K562 (cell line): Measurements from ENCODE around the gene NAGS. TPM values are rescaled to one million over a fixed set of nuclear protein-coding genes. Genes with fewer than 3 reads are reported as not detected.

ENCODE experiments used
- ASH1L ChIP-seq: fragments of 450-650 bp; IDR thresholded peaks from 2 replicates; pipeline ENCODE4 v1.6.1; 2018; ENCODE audit warnings: borderline replicate concordance, mild to moderate bottlenecking, low read depth; ENCODE audit not compliant: partially characterized antibody
- BHLHE40 ChIP-seq: IDR thresholded peaks from 2 replicates; pipeline ENCODE4 v1.6.1; 2011; ENCODE audit warnings: low read length, improper control_type of control experiment
- CBX5 ChIP-seq: IDR thresholded peaks from 2 replicates; pipeline ENCODE4 v1.6.1; 2014; ENCODE audit warnings: low read depth, borderline replicate concordance
- FOXA1 ChIP-seq: fragments of 450-650 bp; IDR thresholded peaks from 2 replicates; pipeline ENCODE4 v1.6.1; 2016; ENCODE audit warnings: mild to moderate bottlenecking, borderline replicate concordance
- HNRNPH1 ChIP-seq: fragments of 200-400 bp; formaldehyde crosslinking; optimal IDR thresholded peaks from 2 replicates; pipeline ENCODE3; 2017; ENCODE audit warnings: low read depth, mild to moderate bottlenecking, low read length, moderate library complexity
- MAZ ChIP-seq, 2 experiments: fragments of 450-650 bp in 1 of 2; sonication (generic) in 1 of 2; formaldehyde crosslinking; IDR thresholded peaks in 1 of 2; conservative IDR thresholded peaks in 1 of 2; 2 replicates each; pipeline versions ENCODE4 v1.4.0 to v1.5.0; 2020; ENCODE audit warnings: mild to moderate bottlenecking in 1 of 2, missing genetic modification reagents in 1 of 2
- NCOR1 ChIP-seq: fragments of 450-650 bp; IDR thresholded peaks from 2 replicates; pipeline ENCODE4 v1.6.1; 2016; ENCODE audit warnings: mild to moderate bottlenecking, moderate library complexity
- NEUROD1 ChIP-seq: fragments of 150-350 bp; IDR thresholded peaks from 2 replicates; pipeline ENCODE4 v1.6.1; 2014; ENCODE audit warnings: borderline replicate concordance, low read length, low read depth; ENCODE audit not compliant: partially characterized antibody
- NRF1 ChIP-seq, 2 experiments: fragments of 450-650 bp; IDR thresholded peaks in 1 of 2; conservative IDR thresholded peaks in 1 of 2; 2 replicates each; pipeline ENCODE4 v1.6.1; 2014; ENCODE audit warnings: mild to moderate bottlenecking in 2 of 2
- POLR2H ChIP-seq: IDR thresholded peaks from 2 replicates; pipeline ENCODE4 v1.6.1; 2016; ENCODE audit warnings: missing genetic modification characterization, low read depth, mild to moderate bottlenecking, control low read depth, missing compliant biosample characterization, moderate library complexity
- PTBP1 ChIP-seq: fragments of 200-400 bp; formaldehyde crosslinking; IDR thresholded peaks from 2 replicates; pipeline ENCODE4 v1.6.1; 2017; ENCODE audit warnings: low read depth, low read length
- SMC3 ChIP-seq: conservative IDR thresholded peaks from 2 replicates; pipeline ENCODE4 v1.6.1; 2011; ENCODE audit warnings: low read depth, low read length, improper control_type of control experiment; ENCODE audit not compliant: insufficient read depth
- SNRNP70 ChIP-seq: fragments of 200-400 bp; formaldehyde crosslinking; optimal IDR thresholded peaks from 2 replicates; pipeline ENCODE3; 2017; ENCODE audit warnings: low read depth, low read length
- SRSF1 ChIP-seq: fragments of 200-400 bp; formaldehyde crosslinking; IDR thresholded peaks from 2 replicates; pipeline ENCODE4 v1.6.1; 2017; ENCODE audit warnings: mild to moderate bottlenecking, low read depth, low read length, moderate library complexity
- TCF3 ChIP-seq: sonication (generic); formaldehyde crosslinking; IDR thresholded peaks from 2 replicates; pipeline ENCODE4 v1.4.0; 2020; ENCODE audit warnings: mild to moderate bottlenecking, missing genetic modification reagents
- ZNF140 ChIP-seq: fragments of 250-450 bp; sonication (Bioruptor Pico); IDR thresholded peaks from 2 replicates; pipeline ENCODE4 v1.8.0; 2021; ENCODE audit warnings: moderate library complexity, mild to moderate bottlenecking, inconsistent platforms
- ZNF311 ChIP-seq: fragments of 250-450 bp; sonication (Bioruptor Pico); IDR thresholded peaks from 2 replicates; pipeline ENCODE4 v1.4.0; 2020; ENCODE audit warnings: mild to moderate bottlenecking, moderate library complexity
- ZNF561 ChIP-seq: fragments of 450-650 bp; formaldehyde crosslinking; conservative IDR thresholded peaks from 2 replicates; pipeline ENCODE4 v1.4.0; 2020; ENCODE audit warnings: mild to moderate bottlenecking, moderate library complexity
- ZNF717 ChIP-seq: fragments of 250-450 bp; sonication (Bioruptor Pico); IDR thresholded peaks from 2 replicates; pipeline ENCODE4 v1.5.0; 2021
- ZNF75A ChIP-seq: fragments of 450-650 bp; formaldehyde crosslinking; IDR thresholded peaks from 2 replicates; pipeline ENCODE4 v1.4.0; 2020; ENCODE audit warnings: mild to moderate bottlenecking
- polyA plus RNA-seq, 8 experiments: library from polyadenylated mRNA; depleted of rRNA in 4 of 8; stranded (reverse) in 5 of 8; unstranded in 3 of 8; fragments of >200 nt; fragmentation: Nextera tagmentation in 2 of 8; fragmentation: Illumina TruSeq in 1 of 8; extraction: Ambion mirVana in 2 of 8; extraction: Trizol in 1 of 8; gene quantifications; 2 replicates each; pipeline versions ENCODE4 v1.2.1 to v1.2.3, GENCODE V29; 2011 to 2014; ENCODE audit warnings: inconsistent platforms in 1 of 8, missing spikeins in 1 of 8
- total RNA-seq, 7 experiments: library from RNA; depleted of rRNA in 6 of 7; stranded (reverse); fragments of >200 nt in 6 of 7; fragmentation: Illumina TruSeq in 2 of 7; extraction: Trizol in 2 of 7; gene quantifications; 2 replicates each; pipeline versions ENCODE4 v1.2.1 to v1.2.3, GENCODE V29; 2011 to 2021; ENCODE audit warnings: low replicate concordance in 1 of 7
- TF ChIP-seq, protein P1 (sequence below), 3 experiments: fragments of 200-800 bp in 1 of 3; sonication (Bioruptor generic) in 1 of 3; sonication (generic) in 1 of 3; formaldehyde crosslinking in 1 of 3; IDR thresholded peaks; 2 replicates each; pipeline versions ENCODE4 v1.6.1 to v1.8.0; 2016 to 2022; ENCODE audit warnings: mild to moderate bottlenecking in 2 of 3, missing compliant biosample characterization in 2 of 3, missing genetic modification characterization in 2 of 3, missing genetic modification reagents in 1 of 3
- TF ChIP-seq, protein P2 (sequence below): fragments of 450-650 bp; IDR thresholded peaks from 2 replicates; pipeline ENCODE4 v1.6.1; 2018; ENCODE audit not compliant: partially characterized antibody
- TF ChIP-seq, protein P3 (sequence below): sonication (generic); formaldehyde crosslinking; IDR thresholded peaks from 2 replicates; pipeline ENCODE4 v1.8.0; 2022; ENCODE audit warnings: missing genetic modification reagents, mild to moderate bottlenecking, moderate library complexity, borderline replicate concordance

Gene NAGS
- total and polyA plus RNA-seq, 9 of the 15 experiments (the other 6 are each of a cell fraction or from before 2014, with no cell fraction given): not detected

DNA sequence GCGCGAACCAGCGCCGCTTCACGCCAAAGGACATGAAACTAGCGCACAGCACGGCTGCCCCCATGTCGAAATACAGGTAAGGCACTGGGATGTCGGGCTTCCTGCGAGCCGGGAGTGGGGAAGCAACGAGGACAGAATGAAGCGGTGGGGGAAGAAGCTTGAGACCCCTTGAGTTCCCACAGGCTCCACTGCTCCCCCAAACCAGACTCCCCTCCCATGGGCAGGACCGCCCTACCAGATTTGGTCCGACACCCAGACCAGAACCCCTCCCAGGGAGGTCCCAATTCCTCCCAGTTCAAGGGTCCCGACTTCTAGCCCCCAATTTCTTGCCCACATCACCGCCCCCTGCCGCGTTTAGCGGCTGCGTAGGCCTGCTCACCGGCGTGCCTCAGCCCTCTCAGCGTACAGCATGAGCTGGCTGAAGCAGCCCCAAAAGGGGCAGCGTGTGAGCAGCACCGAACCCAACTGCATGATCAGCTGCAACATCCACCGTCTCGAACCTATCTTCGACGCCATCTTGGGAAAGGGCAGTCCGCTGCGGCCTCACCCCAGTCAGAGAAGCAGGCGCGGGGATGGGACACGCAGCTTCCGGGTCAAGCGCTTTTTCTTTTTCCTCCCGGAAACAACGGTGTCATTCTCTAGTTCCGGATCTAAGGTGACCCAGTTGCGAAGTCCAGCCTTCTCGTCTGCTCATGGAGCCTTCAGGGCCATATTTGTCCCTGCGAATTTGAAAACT, 10.2 kb downstream of the NAGS start, which contains the start of gene TMEM101 (continued):
- TF ChIP-seq, protein P1, sequence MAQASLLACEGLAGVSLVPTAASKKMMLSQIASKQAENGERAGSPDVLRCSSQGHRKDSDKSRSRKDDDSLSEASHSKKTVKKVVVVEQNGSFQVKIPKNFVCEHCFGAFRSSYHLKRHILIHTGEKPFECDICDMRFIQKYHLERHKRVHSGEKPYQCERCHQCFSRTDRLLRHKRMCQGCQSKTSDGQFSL (CRISPR knock-in tag; IDR thresholded peaks at IDR 0.05): peak; percentile 59; the same call in 1 of the 2 replicates
- TF ChIP-seq, protein P1 (tag; IDR thresholded peaks at IDR 0.05): no peak
- peak; percentile 86 to 90 for TF ChIP-seq NRF1 (conservative IDR thresholded peaks at IDR 0.05 in 1 of 2, IDR thresholded peaks at IDR 0.05 in 1 of 2)
- TF ChIP-seq, protein P2, sequence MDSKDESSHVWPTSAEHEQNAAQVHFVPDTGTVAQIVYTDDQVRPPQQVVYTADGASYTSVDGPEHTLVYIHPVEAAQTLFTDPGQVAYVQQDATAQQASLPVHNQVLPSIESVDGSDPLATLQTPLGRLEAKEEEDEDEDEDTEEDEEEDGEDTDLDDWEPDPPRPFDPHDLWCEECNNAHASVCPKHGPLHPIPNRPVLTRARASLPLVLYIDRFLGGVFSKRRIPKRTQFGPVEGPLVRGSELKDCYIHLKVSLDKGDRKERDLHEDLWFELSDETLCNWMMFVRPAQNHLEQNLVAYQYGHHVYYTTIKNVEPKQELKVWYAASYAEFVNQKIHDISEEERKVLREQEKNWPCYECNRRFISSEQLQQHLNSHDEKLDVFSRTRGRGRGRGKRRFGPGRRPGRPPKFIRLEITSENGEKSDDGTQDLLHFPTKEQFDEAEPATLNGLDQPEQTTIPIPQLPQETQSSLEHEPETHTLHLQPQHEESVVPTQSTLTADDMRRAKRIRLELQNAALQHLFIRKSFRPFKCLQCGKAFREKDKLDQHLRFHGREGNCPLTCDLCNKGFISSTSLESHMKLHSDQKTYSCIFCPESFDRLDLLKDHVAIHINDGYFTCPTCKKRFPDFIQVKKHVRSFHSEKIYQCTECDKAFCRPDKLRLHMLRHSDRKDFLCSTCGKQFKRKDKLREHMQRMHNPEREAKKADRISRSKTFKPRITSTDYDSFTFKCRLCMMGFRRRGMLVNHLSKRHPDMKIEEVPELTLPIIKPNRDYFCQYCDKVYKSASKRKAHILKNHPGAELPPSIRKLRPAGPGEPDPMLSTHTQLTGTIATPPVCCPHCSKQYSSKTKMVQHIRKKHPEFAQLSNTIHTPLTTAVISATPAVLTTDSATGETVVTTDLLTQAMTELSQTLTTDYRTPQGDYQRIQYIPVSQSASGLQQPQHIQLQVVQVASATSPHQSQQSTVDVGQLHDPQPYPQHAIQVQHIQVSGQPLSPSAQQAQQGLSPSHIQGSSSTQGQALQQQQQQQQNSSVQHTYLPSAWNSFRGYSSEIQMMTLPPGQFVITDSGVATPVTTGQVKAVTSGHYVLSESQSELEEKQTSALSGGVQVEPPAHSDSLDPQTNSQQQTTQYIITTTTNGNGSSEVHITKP: peak; percentile 55
- TF ChIP-seq NEUROD1: peak; percentile 86
- no peak for TF ChIP-seq SRSF1
- peak; percentile 12 for TF ChIP-seq ASH1L
- no peak; the same call in 1 of the 2 replicates for TF ChIP-seq POLR2H
- no peak for TF ChIP-seq ZNF717 (CRISPR knock-in tag)
- no peak for TF ChIP-seq HNRNPH1
- no peak for TF ChIP-seq CBX5
- no peak for TF ChIP-seq NCOR1
- TF ChIP-seq BHLHE40: peak; percentile 55; the same call in 1 of the 2 replicates
- no peak for TF ChIP-seq FOXA1
- no peak for TF ChIP-seq PTBP1
- TF ChIP-seq ZNF75A: no peak
- TF ChIP-seq, protein P3, sequence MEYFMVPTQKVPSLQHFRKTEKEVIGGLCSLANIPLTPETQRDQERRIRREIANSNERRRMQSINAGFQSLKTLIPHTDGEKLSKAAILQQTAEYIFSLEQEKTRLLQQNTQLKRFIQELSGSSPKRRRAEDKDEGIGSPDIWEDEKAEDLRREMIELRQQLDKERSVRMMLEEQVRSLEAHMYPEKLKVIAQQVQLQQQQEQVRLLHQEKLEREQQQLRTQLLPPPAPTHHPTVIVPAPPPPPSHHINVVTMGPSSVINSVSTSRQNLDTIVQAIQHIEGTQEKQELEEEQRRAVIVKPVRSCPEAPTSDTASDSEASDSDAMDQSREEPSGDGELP (CRISPR knock-in tag): peak; percentile 98
- TF ChIP-seq ZNF140: no peak
- no peak for TF ChIP-seq TCF3
- no peak for TF ChIP-seq ZNF311
- no peak for TF ChIP-seq ZNF561
- peak; percentile 54 to 89 for TF ChIP-seq MAZ (CRISPR knock-in tag; conservative IDR thresholded peaks at IDR 0.05 in 1 of 2, IDR thresholded peaks at IDR 0.05 in 1 of 2)
- TF ChIP-seq SMC3: 0 out of 2 replicates have a peak, but pooled peaks have one; percentile 22
- no peak for TF ChIP-seq SNRNP70
